Measurements from ENCODE around the gene MAP2K4.

Gene MAP2K4

GRCh38 chr17:12127177-12127576 is 106.5 kb downstream of the MAP2K4 start:
- no peak for TF ChIP-seq SIN3A (IDR thresholded peaks at IDR 0.05; ENCODE audit: borderline replicate concordance, insufficient read depth, low read length)
- no peak for TF ChIP-seq TAF1 (IDR thresholded peaks at IDR 0.05; ENCODE audit: borderline replicate concordance, insufficient read depth, low read length)
- no peak for TF ChIP-seq FOXP2 (optimal IDR thresholded peaks at IDR 0.05; ENCODE audit: borderline replicate concordance, extremely low read depth, extremely low read length, insufficient read depth)
- TF ChIP-seq, protein P1, sequence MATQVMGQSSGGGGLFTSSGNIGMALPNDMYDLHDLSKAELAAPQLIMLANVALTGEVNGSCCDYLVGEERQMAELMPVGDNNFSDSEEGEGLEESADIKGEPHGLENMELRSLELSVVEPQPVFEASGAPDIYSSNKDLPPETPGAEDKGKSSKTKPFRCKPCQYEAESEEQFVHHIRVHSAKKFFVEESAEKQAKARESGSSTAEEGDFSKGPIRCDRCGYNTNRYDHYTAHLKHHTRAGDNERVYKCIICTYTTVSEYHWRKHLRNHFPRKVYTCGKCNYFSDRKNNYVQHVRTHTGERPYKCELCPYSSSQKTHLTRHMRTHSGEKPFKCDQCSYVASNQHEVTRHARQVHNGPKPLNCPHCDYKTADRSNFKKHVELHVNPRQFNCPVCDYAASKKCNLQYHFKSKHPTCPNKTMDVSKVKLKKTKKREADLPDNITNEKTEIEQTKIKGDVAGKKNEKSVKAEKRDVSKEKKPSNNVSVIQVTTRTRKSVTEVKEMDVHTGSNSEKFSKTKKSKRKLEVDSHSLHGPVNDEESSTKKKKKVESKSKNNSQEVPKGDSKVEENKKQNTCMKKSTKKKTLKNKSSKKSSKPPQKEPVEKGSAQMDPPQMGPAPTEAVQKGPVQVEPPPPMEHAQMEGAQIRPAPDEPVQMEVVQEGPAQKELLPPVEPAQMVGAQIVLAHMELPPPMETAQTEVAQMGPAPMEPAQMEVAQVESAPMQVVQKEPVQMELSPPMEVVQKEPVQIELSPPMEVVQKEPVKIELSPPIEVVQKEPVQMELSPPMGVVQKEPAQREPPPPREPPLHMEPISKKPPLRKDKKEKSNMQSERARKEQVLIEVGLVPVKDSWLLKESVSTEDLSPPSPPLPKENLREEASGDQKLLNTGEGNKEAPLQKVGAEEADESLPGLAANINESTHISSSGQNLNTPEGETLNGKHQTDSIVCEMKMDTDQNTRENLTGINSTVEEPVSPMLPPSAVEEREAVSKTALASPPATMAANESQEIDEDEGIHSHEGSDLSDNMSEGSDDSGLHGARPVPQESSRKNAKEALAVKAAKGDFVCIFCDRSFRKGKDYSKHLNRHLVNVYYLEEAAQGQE (IDR thresholded peaks at IDR 0.05; ENCODE audit: insufficient read depth in 1 of 2, low read depth in 2 of 2, low read length in 2 of 2) = no peak
- no peak for TF ChIP-seq POLR2AphosphoS5 (IDR thresholded peaks at IDR 0.05; ENCODE audit: low read depth, low read length)

- TF ChIP-seq TAF1 (IDR thresholded peaks at IDR 0.05; ENCODE audit: borderline replicate concordance, insufficient read depth, low read length) = no peak
These were observed 107.0 kb downstream of the MAP2K4 start for GRCh38 chr17:12127667-12128066.

- TF ChIP-seq, protein P1 (IDR thresholded peaks at IDR 0.05; ENCODE audit: insufficient read depth in 1 of 2, low read depth in 2 of 2, low read length in 2 of 2) = no peak
- no peak for TF ChIP-seq TAF1 (IDR thresholded peaks at IDR 0.05; ENCODE audit: borderline replicate concordance, insufficient read depth, low read length)
- TF ChIP-seq SIN3A (IDR thresholded peaks at IDR 0.05; ENCODE audit: borderline replicate concordance, insufficient read depth, low read length) = no peak
- no peak for TF ChIP-seq FOXP2 (optimal IDR thresholded peaks at IDR 0.05; ENCODE audit: borderline replicate concordance, extremely low read depth, extremely low read length, insufficient read depth)
- no peak for TF ChIP-seq POLR2AphosphoS5 (IDR thresholded peaks at IDR 0.05; ENCODE audit: low read depth, low read length)
These were observed 108.3 kb downstream of the MAP2K4 start for GRCh38 chr17:12128946-12129345.

DNA sequence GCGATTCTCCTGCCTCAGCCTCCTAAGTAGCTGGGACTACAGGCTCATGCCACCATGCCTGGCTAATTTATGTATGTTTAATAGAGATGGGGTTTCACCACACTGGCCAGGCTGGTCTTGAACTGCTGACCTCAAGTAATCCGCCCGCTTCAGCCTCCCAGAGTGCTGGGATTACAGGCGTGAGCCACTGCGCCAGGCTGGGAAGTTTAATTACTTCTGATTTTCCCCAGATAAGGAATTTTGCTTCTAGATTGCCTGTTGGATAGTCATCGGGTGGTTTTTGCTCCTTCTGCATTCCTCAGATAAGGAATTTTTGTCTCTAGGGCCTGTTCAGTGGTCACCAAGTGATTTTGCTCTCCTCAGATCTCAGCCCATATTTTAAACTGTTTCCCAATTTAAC is 112.5 kb downstream of the MAP2K4 start:
- TF ChIP-seq FOXP2 (optimal IDR thresholded peaks at IDR 0.05; ENCODE audit: borderline replicate concordance, extremely low read depth, extremely low read length, insufficient read depth) (no peak), POLR2AphosphoS5 (IDR thresholded peaks at IDR 0.05; ENCODE audit: low read depth, low read length) (no peak), SIN3A (IDR thresholded peaks at IDR 0.05; ENCODE audit: borderline replicate concordance, insufficient read depth, low read length) (no peak), TAF1 (IDR thresholded peaks at IDR 0.05; ENCODE audit: borderline replicate concordance, insufficient read depth, low read length) (no peak)
- TF ChIP-seq, protein P1 (IDR thresholded peaks at IDR 0.05; ENCODE audit: insufficient read depth in 1 of 2, low read depth in 2 of 2, low read length in 2 of 2) = no peak

DNA sequence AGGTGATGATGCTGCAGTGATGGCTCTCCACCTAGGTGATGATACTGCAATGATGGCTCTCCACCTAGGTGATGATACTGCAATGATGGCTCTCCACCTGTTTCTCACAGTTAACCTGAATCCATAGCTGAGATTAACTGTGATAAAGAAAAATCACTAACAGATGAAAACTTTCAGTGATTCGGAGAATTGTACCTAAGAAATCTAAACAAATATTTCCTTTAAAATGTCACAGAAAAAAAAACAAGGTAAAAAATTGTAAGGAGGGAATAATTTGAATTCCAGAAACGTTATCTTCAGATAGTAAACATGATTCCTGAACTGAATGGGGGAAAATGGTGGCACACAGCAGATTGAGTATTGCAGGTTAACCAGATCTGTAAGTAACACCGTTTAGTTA is 113.4 kb downstream of the MAP2K4 start:
- TF ChIP-seq POLR2AphosphoS5 (IDR thresholded peaks at IDR 0.05; ENCODE audit: low read depth, low read length) (no peak), TAF1 (IDR thresholded peaks at IDR 0.05; ENCODE audit: borderline replicate concordance, insufficient read depth, low read length) (no peak), FOXP2 (optimal IDR thresholded peaks at IDR 0.05; ENCODE audit: borderline replicate concordance, extremely low read depth, extremely low read length, insufficient read depth) (no peak), SIN3A (IDR thresholded peaks at IDR 0.05; ENCODE audit: borderline replicate concordance, insufficient read depth, low read length) (no peak)
- TF ChIP-seq, protein P1 (IDR thresholded peaks at IDR 0.05; ENCODE audit: insufficient read depth in 1 of 2, low read depth in 2 of 2, low read length in 2 of 2) = no peak
